GM19372 (cell line): ENCODE data around the gene MYOZ2.

ENCODE experiments used
- ATAC-seq: cut with Tn5 transposase; IDR thresholded peaks from one replicate; pipeline ENCODE4 v1.9.1; 2021; ENCODE audit warnings: mild to moderate bottlenecking, low read depth, moderate library complexity; ENCODE audit not compliant: unreplicated experiment

MYOZ2 gene

GRCh38 chr4:119233191-119233590 is 97.6 kb downstream of the MYOZ2 start:
- ATAC-seq = no peak

GRCh38 chr4:119233750-119234149 is 98.1 kb downstream of the MYOZ2 start:
- ATAC-seq = no peak

GRCh38 chr4:119237201-119237600 is 101.6 kb downstream of the MYOZ2 start:
- no peak for ATAC-seq
